ENCODE results near the gene RFLNA.

GRCh38 chr12:124346425-124347168, 51.7 kb downstream of the RFLNA start:
- TF ChIP-seq CTCF (conservative IDR thresholded peaks at IDR 0.05 in 1 of 2, IDR thresholded peaks at IDR 0.05 in 1 of 2; ENCODE audit: extremely low read depth in 1 of 2, insufficient read depth in 1 of 2, low read depth in 1 of 2, low read length in 2 of 2) (no peak), EZH2 (IDR thresholded peaks at IDR 0.05; ENCODE audit: borderline replicate concordance, low read length) (no peak)
